ENCODE measurements around the gene NOXO1.
A peak's percentile ranks its signal among the peaks of the same experiment; 100 is the strongest.
"Not testable (repeated sequence)": the region's sequence is repeated elsewhere in the genome, so short reads cannot be mapped to it uniquely, and the experiment has no call there.

The NOXO1 gene

GRCh38 chr16:1961651-1962067, 19.6 kb downstream of the NOXO1 start:
- FAIRE-seq = no peak

- FAIRE-seq = no peak
These were observed 20.3 kb downstream of the NOXO1 start for GRCh38 chr16:1960665-1961630.

- no peak for FAIRE-seq
These were observed 21.8 kb downstream of the NOXO1 start, which contains the start of gene NDUFB10 for GRCh38 chr16:1959269-1960039. Gene NDUFB10, plus strand, starts transcription at chr16:1959538. Its CDS starts 87 bp downstream, at chr16:1959625.

GRCh38 chr16:1958715-1959268, 22.5 kb downstream of the NOXO1 start:
- FAIRE-seq = no peak

- not testable (repeated sequence) for FAIRE-seq
These were observed 23.2 kb downstream of the NOXO1 start for GRCh38 chr16:1958143-1958491.

- FAIRE-seq = not testable (repeated sequence)
These were observed 23.7 kb downstream of the NOXO1 start for GRCh38 chr16:1957434-1958142.

- FAIRE-seq = no peak
These were observed 27.5 kb downstream of the NOXO1 start for GRCh38 chr16:1953734-1954133.

GRCh38 chr16:1950559-1950958, 30.7 kb downstream of the NOXO1 start:
- FAIRE-seq = no peak

GRCh38 chr16:1950047-1950446, 31.2 kb downstream of the NOXO1 start:
- FAIRE-seq = no peak

GRCh38 chr16:1949507-1949906, 31.8 kb downstream of the NOXO1 start:
- no peak for FAIRE-seq

GRCh38 chr16:1947369-1947670, 33.9 kb downstream of the NOXO1 start:
- FAIRE-seq = no peak

GRCh38 chr16:1946495-1947368, 34.5 kb downstream of the NOXO1 start:
- no peak for FAIRE-seq

GRCh38 chr16:1945559-1946391, 35.5 kb downstream of the NOXO1 start:
- no peak for FAIRE-seq

GRCh38 chr16:1944612-1945199, 36.6 kb downstream of the NOXO1 start:
- no peak for FAIRE-seq

GRCh38 chr16:1942810-1943726, 38.2 kb downstream of the NOXO1 start, which contains the start of gene MSRB1:
Gene MSRB1, minus strand, starts transcription at chr16:1943199. Its CDS starts 43 bp downstream, at chr16:1943156.
- peak; percentile 45 for FAIRE-seq

GRCh38 chr16:1942047-1942809, 39.0 kb downstream of the NOXO1 start:
- FAIRE-seq = no peak

- no peak for FAIRE-seq
These were observed 39.9 kb downstream of the NOXO1 start for GRCh38 chr16:1941162-1942046.
